Activated CD4-positive, alpha-beta memory T cell treated with anti-CD3 and anti-CD28 coated beads for 36 hours (primary cell): ENCODE results near the gene TPT1. TPM values are rescaled to one million over a fixed set of nuclear protein-coding genes. Genes with fewer than 3 reads are reported as not detected.

Experiments
- CTCF ChIA-PET: fragments of 350-600 bp; sonication (Branson Sonifier 250); formaldehyde crosslinking; loops from one replicate; lab custom pipeline; 2021; ENCODE audit warnings: antibody characterized with exemption, inconsistent platforms; lab: Charles Lee
- POLR2A ChIA-PET: fragments of 350-600 bp; sonication (Branson Sonifier 250); formaldehyde crosslinking; loops from one replicate; lab custom pipeline; 2021; ENCODE audit warnings: antibody characterized with exemption; lab: Charles Lee
- DNase-seq: peaks from one replicate; pipeline ENCODE4 v3.0.0-alpha.2; 2020
- H3K27ac Mint-ChIP-seq: one replicate; pipeline ENCODE4 v1.8.0; 2021; ENCODE audit warnings: mixed read lengths
- H3K27me3 Mint-ChIP-seq: one replicate; pipeline ENCODE4 v1.8.0; 2021; ENCODE audit warnings: mixed read lengths
- H3K36me3 Mint-ChIP-seq: one replicate; pipeline ENCODE4 v1.8.0; 2021; ENCODE audit warnings: mixed read lengths
- H3K4me1 Mint-ChIP-seq: one replicate; pipeline ENCODE4 v1.8.0; 2021; ENCODE audit warnings: low read depth, mixed read lengths
- H3K4me3 Mint-ChIP-seq: one replicate; pipeline ENCODE4 v1.8.0; 2021; ENCODE audit warnings: mild to moderate bottlenecking, mixed read lengths
- H3K9me3 Mint-ChIP-seq: one replicate; pipeline ENCODE4 v1.8.0; 2021; ENCODE audit warnings: mixed read lengths
- intact Hi-C: fragments of 100-400 bp; cut with micrococcal nuclease; formaldehyde crosslinking; loops from one replicate; pipeline ENCODE4 v1.15.1; 2023
- total RNA-seq, 2 experiments: library from RNA; stranded (reverse); gene quantifications; one replicate each; pipeline ENCODE4 v1.2.3, GENCODE V29; 2021

TPT1 gene
- total RNA-seq, 2 experiments from 2014 or later = 3,227 to 3,264 TPM

GRCh38 chr13:45320876-45321629 lies 19.9 kb downstream of the TPT1 start:
- Mint-ChIP-seq H3K27me3 (no peaks in the 10 kb centered on the region), H3K9me3 (no peaks in the 10 kb centered on the region), H3K36me3 (no peaks in the 10 kb centered on the region), H3K27ac (no peak overlapping the region), H3K4me3 (no peak overlapping the region), H3K4me1 (peaks cover 6% of the 10 kb centered on the region)
- POLR2A ChIA-PET = interaction anchor here (0.6 kb wide), 1 partner anchor 20 kb away, joined by 3 read pairs; no protein-coding TSS in a partner anchor
- intact Hi-C loops = no loop called here
- CTCF ChIA-PET = interaction anchor here (0.8 to 1.2 kb wide), 3 partner anchors 9 to 50 kb away, joined by 3 read pairs; no protein-coding TSS in a partner anchor
- DNase-seq = no peak

DNA sequence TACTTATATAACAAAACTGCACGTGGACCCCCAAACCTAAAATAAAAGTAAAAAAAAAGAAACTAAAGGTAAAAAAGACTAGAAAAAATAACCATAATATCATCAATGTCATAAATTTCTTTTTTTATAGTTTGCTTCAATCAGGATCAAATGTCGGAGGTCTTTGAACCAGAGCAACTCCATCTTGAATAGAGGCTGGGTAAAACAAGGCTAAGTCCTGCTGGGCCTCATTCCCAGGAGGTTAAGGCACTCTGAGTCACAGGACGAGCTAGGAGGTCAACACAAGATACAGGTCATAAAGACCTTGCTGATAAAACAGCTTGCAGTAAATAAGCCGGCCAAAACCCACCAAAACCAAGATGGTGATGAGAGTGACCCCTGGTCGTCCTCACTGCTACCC lies 24.0 kb downstream of the TPT1 start:
- H3K9me3 Mint-ChIP-seq = no peaks in the 10 kb centered on the region
- CTCF ChIA-PET = interaction anchor here (1.3 kb wide), 1 partner anchor 270 kb away, joined by 3 read pairs; no protein-coding TSS in a partner anchor

GRCh38 chr13:45316338-45316737 lies 24.6 kb downstream of the TPT1 start:
- Mint-ChIP-seq H3K4me1 (peaks cover 9% of the 10 kb centered on the region), H3K36me3 (no peaks in the 10 kb centered on the region), H3K9me3 (no peaks in the 10 kb centered on the region), H3K27ac (no peak overlapping the region), H3K27me3 (peaks cover 2% of the 10 kb centered on the region), H3K4me3 (no peak overlapping the region)
- intact Hi-C loops = no loop called here
- ChIA-PET CTCF (interaction anchor here (0.6 to 2.0 kb wide), 3 partner anchors 19 to 269 kb away, joined by 3 to 11 read pairs (median 3); no protein-coding TSS in a partner anchor), POLR2A (no interaction called here)
- DNase-seq = no peak

More for the DNA sequence above, 24.0 kb downstream of the TPT1 start:
- DNase-seq = no peak
- POLR2A ChIA-PET = no interaction called here
- Mint-ChIP-seq H3K36me3 (no peaks in the 10 kb centered on the region), H3K4me1 (peaks cover 6% of the 10 kb centered on the region), H3K4me3 (no peak overlapping the region), H3K27me3 (peaks cover under 1% of the 10 kb centered on the region), H3K27ac (no peak overlapping the region)
- intact Hi-C loops = no loop called here

DNA sequence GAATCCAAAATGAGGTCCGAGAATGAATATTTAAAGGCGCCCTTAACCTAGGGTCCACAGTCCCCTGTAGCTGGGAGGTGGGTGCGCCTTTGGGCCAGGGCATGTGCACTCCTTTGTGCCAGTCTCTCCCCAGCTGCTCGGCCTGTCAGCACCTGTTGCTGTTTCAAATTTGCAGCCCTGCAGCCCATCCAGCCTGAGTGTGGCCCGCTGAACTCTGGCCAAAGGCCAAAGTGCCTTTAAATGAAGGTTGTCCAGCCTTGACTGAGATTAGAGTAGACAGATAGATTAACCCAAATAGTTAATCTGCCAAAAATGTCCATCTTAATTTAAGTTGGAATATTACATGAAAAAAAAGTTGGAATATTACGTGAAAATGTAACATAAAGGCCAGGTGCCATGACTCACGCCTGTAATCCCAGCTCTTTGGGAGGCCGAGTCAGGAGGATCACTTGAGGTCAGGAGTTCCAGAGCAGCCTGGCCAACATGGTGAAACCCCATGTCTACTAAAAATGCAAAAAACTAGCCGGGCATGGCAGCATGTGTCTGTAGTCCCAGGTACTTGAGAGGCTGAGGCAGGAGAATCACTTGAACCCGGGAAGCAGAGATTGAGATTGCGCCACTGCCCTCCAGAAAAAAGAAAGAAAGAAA lies 25.3 kb downstream of the TPT1 start:
- Mint-ChIP-seq H3K36me3 (no peaks in the 10 kb centered on the region), H3K4me1 (peaks cover 14% of the 10 kb centered on the region), H3K9me3 (no peaks in the 10 kb centered on the region), H3K4me3 (no peak overlapping the region), H3K27ac (no peak overlapping the region), H3K27me3 (peaks cover 3% of the 10 kb centered on the region)
- no peak for DNase-seq
- ChIA-PET CTCF (interaction anchor here (0.6 to 2.0 kb wide), 3 partner anchors 20 to 268 kb away, joined by 3 to 11 read pairs (median 3); no protein-coding TSS in a partner anchor), POLR2A (no interaction called here)
- intact Hi-C loops = no loop called here

- POLR2A ChIA-PET = no interaction called here
- no peaks in the 10 kb centered on the region for H3K36me3 Mint-ChIP-seq
- H3K27me3 Mint-ChIP-seq = peaks cover 6% of the 10 kb centered on the region
- intact Hi-C loops = no loop called here
- CTCF ChIA-PET = interaction anchor here (2.0 kb wide), 1 partner anchor 267 kb away, joined by 11 read pairs; no protein-coding TSS in a partner anchor
- no peak overlapping the region for H3K4me3 Mint-ChIP-seq
- H3K27ac Mint-ChIP-seq = no peak overlapping the region
- H3K4me1 Mint-ChIP-seq = peaks cover 14% of the 10 kb centered on the region
- no peaks in the 10 kb centered on the region for H3K9me3 Mint-ChIP-seq
- no peak for DNase-seq
Observed at GRCh38 chr13:45314822-45315221, 26.2 kb downstream of the TPT1 start.

DNA sequence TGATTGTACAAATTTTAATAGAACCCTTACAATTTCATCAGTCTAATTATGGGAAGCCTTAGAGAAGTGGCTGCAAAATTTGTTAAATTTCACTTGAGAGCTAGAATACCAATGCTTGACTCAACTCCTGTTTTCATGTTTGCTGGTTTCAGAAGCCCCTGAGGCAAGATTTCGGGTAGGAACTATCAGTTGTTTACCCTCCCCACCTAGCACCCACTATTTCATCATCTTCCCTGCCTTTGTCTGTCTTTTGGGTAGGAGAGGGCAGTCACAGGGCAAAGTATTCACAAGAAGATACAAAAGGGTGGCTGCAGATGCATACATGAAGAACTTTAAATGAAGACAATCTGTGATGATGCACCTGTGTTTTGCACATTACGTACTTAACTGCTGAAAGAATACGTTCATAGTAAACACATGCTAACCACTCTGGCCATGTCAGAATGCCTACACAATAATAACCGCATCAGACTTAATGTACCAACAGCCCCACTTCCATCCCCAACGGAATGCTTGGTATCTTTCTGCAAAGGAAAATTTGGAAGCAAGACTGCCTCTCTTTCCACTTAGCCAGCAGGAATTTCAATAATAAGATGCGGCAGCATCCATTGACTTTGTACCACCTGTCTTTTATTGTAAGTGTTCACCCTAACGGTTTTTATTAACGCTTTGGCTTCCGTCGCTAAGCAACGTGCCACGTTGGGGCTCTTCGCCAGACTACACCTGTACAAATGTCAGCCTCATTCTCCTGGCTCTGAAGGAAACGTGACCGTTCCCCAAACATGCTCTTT lies 30.4 kb downstream of the TPT1 start:
- CTCF ChIA-PET = interaction anchor here (0.6 to 5.1 kb wide), 10 partner anchors 9 to 281 kb away, joined by 3 to 114 read pairs (median 4); no protein-coding TSS in a partner anchor
- no peak for DNase-seq
- intact Hi-C loops = no loop called here
- Mint-ChIP-seq H3K4me1 (peaks cover 17% of the 10 kb centered on the region), H3K36me3 (no peaks in the 10 kb centered on the region), H3K27ac (no peak overlapping the region), H3K4me3 (peak overlapping the region; percentile 69), H3K9me3 (no peaks in the 10 kb centered on the region), H3K27me3 (peaks cover 6% of the 10 kb centered on the region)
- POLR2A ChIA-PET = interaction anchor here (0.5 to 0.9 kb wide), 2 partner anchors 21 to 319 kb away, joined by 3 read pairs; no protein-coding TSS in a partner anchor

DNA sequence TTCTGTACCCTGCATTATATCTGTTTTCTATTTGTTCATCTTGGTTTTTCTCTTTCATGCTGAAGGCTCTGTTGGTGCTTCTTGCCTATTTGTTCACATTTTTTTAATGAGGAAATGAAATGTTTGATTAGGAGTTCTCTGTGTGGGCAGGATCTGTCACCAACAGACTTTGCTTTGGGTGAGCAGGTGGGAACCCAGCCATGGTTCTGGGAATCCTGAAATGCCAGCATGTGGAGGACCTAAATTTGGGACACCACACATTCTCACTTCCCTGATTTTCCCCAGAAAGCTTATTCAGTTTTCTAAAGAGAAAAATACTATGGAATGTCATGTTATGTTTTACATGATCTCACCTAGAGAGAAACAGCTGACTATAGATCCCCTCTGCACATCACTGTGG lies 34.0 kb downstream of the TPT1 start:
- ChIA-PET POLR2A (no interaction called here), CTCF (interaction anchor here (0.6 to 5.1 kb wide), 6 partner anchors 7 to 333 kb away, joined by 3 to 114 read pairs (median 6); partner anchors contain the start of gene GTF2F2)
- no peaks in the 10 kb centered on the region for H3K9me3 Mint-ChIP-seq
- H3K4me1 Mint-ChIP-seq = peaks cover 17% of the 10 kb centered on the region
- no peaks in the 10 kb centered on the region for H3K36me3 Mint-ChIP-seq
- DNase-seq = no peak
- H3K27ac Mint-ChIP-seq = no peak overlapping the region
- intact Hi-C loops = loop anchor here (5.0 kb wide), 1 partner anchor 100 kb away; no protein-coding TSS in a partner anchor
- H3K4me3 Mint-ChIP-seq = no peak overlapping the region
- H3K27me3 Mint-ChIP-seq = peaks cover 10% of the 10 kb centered on the region

DNA sequence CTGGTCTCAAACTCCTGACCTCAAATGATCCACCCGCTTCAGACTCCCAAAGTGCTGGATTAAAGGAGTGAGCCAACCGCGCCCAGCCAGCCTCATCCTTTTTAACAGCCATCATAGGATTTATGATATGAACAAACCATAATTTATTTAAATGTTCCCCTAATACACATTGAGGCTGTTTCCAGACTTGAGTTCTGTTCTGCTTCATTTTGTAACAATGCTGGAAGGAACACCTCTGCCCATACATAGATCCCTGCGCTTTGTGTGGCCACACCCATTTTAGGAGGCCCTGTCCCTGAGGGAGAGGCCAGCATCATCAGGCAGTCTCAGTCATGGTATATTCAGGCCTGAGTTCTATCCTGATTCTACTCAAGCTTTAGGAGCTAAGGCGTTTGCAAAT lies 35.9 kb downstream of the TPT1 start:
- POLR2A ChIA-PET = no interaction called here

DNA sequence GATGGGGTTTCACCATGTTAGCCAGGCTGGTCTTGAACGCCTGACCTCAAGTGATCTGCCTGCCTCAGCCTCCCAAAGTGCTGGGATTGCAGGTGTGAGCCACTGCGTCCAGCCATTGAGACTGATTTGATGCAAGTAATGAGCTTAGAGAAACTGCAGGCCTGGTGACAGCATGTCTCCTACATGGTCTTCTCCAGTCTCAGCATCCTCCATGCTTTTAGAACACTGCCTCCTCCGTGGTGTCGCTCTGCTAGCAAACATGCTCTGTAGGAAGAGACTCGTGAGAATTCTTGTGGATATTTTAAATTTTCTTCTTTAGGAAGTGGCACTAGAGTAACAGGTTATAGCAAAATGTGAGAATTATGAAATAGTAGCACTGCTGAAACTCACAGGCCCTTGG lies 37.1 kb downstream of the TPT1 start:
- Mint-ChIP-seq H3K27me3 (peaks cover 6% of the 10 kb centered on the region), H3K27ac (no peak overlapping the region), H3K36me3 (no peaks in the 10 kb centered on the region), H3K4me3 (no peak overlapping the region), H3K9me3 (no peaks in the 10 kb centered on the region), H3K4me1 (peaks cover 6% of the 10 kb centered on the region)
- DNase-seq = no peak
- POLR2A ChIA-PET = no interaction called here
- CTCF ChIA-PET = interaction anchor here (1.2 to 2.3 kb wide), 3 partner anchors 22 to 257 kb away, joined by 3 to 15 read pairs (median 5); no protein-coding TSS in a partner anchor
- intact Hi-C loops = no loop called here

More for the DNA sequence above, 35.9 kb downstream of the TPT1 start:
- H3K4me3 Mint-ChIP-seq = no peak overlapping the region
- H3K27me3 Mint-ChIP-seq = peaks cover 6% of the 10 kb centered on the region
- CTCF ChIA-PET = no interaction called here
- H3K27ac Mint-ChIP-seq = no peak overlapping the region
- H3K9me3 Mint-ChIP-seq = no peaks in the 10 kb centered on the region
- intact Hi-C loops = loop anchor here (5.0 kb wide), 1 partner anchor 98 kb away; no protein-coding TSS in a partner anchor
- peaks cover 8% of the 10 kb centered on the region for H3K4me1 Mint-ChIP-seq
- no peaks in the 10 kb centered on the region for H3K36me3 Mint-ChIP-seq
- no peak for DNase-seq

- intact Hi-C loops = no loop called here
- ChIA-PET POLR2A (no interaction called here), CTCF (interaction anchor here (0.6 to 2.3 kb wide), 5 partner anchors 21 to 291 kb away, joined by 3 to 15 read pairs (median 3); no protein-coding TSS in a partner anchor)
- Mint-ChIP-seq H3K27me3 (peaks cover 6% of the 10 kb centered on the region), H3K36me3 (no peaks in the 10 kb centered on the region), H3K27ac (no peak overlapping the region), H3K4me1 (peaks cover 14% of the 10 kb centered on the region), H3K4me3 (no peak overlapping the region), H3K9me3 (no peaks in the 10 kb centered on the region)
- DNase-seq = no peak
Observed at GRCh38 chr13:45303026-45303425, 38.0 kb downstream of the TPT1 start.

- DNase-seq = no peak
- ChIA-PET POLR2A (no interaction called here), CTCF (interaction anchor here (0.6 to 2.3 kb wide), 4 partner anchors 21 to 291 kb away, joined by 3 to 15 read pairs (median 4); no protein-coding TSS in a partner anchor)
- H3K27ac Mint-ChIP-seq = no peak overlapping the region
- H3K4me3 Mint-ChIP-seq = no peak overlapping the region
- no peaks in the 10 kb centered on the region for H3K9me3 Mint-ChIP-seq
- no peaks in the 10 kb centered on the region for H3K36me3 Mint-ChIP-seq
- intact Hi-C loops = no loop called here
- peaks cover 19% of the 10 kb centered on the region for H3K4me1 Mint-ChIP-seq
- peaks cover 6% of the 10 kb centered on the region for H3K27me3 Mint-ChIP-seq
Observed at GRCh38 chr13:45302507-45302906, 38.5 kb downstream of the TPT1 start.
